Right cardiac atrium (tissue), 5 donors: ENCODE data around the gene CNTNAP2. TPM values are rescaled to one million over a fixed set of nuclear protein-coding genes. Genes with fewer than 3 reads are reported as not detected.
"Not testable (repeated sequence)": the region's sequence is repeated elsewhere in the genome, so short reads cannot be mapped to it uniquely, and the experiment has no call there.

Experiments
- ATAC-seq, 2 donors: fragments of 200-7000 bp; cut with Tn5 transposase; one replicate each; pipeline versions ENCODE4 v1.8.0 to v1.9.1; 2020; ENCODE audit warnings: moderate library complexity in 2 of 2, mild to moderate bottlenecking in 1 of 2
- DNase-seq, 3 donors: peaks; one replicate each; pipeline ENCODE4 v3.0.0-alpha.2; 2020
- H3K27ac ChIP-seq: one replicate; pipeline ENCODE4 v1.5.1; 2013; ENCODE audit warnings: mild to moderate bottlenecking, low read length, control low read depth, moderate library complexity
- H3K27me3 ChIP-seq: one replicate; pipeline ENCODE4 v1.6.1; 2013; ENCODE audit not compliant: control insufficient read depth, insufficient read depth
- H3K4me1 ChIP-seq: one replicate; pipeline ENCODE4 v1.6.1; 2013; ENCODE audit warnings: low read length; ENCODE audit not compliant: control insufficient read depth, insufficient read depth
- H3K4me3 ChIP-seq: one replicate; pipeline ENCODE4 v1.5.1; 2013; ENCODE audit warnings: low read length, control low read depth
- H3K9me3 ChIP-seq: one replicate; pipeline ENCODE4 v1.6.1; 2013; ENCODE audit warnings: low read length; ENCODE audit not compliant: control insufficient read depth
- WGBS: extraction: QIAGEN DNeasy Blood & Tissue Kit; methylation state at CpG from one replicate; pipeline ENCODE4 v1.1.7; 2013; 5-methylcytosine and 5-hydroxymethylcytosine counted together
- intact Hi-C, 4 donors: fragments of 100-400 bp; cut with DNase I; formaldehyde crosslinking; loops; one replicate each; pipeline versions ENCODE4 v1.11.0 to v1.14.0; 2022 to 2023
- polyA plus RNA-seq: library from polyadenylated mRNA; stranded (reverse); fragments of 200-250 nt; gene quantifications from one replicate; pipeline ENCODE4 v1.2.3, GENCODE V29; 2013
- total RNA-seq, 4 donors: library from RNA; stranded (reverse); fragmentation: NEBNext Ultra II Directional; extraction: Animal tissue kit (Norgen Biotek cat#: 25700); gene quantifications; one replicate each; pipeline ENCODE4 v1.2.1, GENCODE V29; 2021
- donor health status: healthy with polysubstance abuse.
- donor health status: DM: no; HTN: yes; CAD: no.
- donor health status: DM: no; HTN: no; CAD: no.
- donor health status: DM: no; HTN: yes; CAD: no; lungs with severe emphysema.
- donor health status: DM: yes; HTN: yes; CAD: no.

The CNTNAP2 gene
- total and polyA plus RNA-seq, 5 donors, result 0.23 to 1.7 (median 0.91) TPM; not detected in 1

DNA sequence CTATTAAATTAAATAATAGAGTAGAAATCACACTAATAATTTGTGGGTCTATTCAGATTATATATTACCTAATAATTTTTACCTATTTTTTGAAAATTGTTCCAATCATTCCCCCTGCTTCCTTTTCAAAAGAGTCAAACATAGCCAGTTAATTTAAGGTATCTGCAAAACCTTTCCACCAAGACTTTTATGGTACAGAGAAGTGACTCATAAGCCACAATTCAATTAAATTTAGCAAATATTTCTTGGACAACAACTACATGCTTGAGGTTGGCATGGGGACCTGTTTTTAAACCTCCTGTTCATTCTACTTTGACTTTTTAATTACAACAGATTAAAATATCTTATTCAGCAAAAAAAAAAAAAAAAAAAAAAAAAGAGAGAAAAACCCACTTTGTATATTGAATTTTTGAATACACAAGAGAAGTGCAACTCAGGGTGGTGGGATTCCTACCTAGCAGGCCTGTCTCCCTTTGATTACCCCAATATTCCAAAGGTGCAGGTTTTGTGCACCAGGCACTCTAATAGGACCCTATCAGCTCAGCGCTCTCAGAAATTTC is 2172.1 kb downstream of the CNTNAP2 start:
- H3K9me3 ChIP-seq, result no peaks in the 10 kb centered on the region
- intact Hi-C loops, result no loop called here

DNA sequence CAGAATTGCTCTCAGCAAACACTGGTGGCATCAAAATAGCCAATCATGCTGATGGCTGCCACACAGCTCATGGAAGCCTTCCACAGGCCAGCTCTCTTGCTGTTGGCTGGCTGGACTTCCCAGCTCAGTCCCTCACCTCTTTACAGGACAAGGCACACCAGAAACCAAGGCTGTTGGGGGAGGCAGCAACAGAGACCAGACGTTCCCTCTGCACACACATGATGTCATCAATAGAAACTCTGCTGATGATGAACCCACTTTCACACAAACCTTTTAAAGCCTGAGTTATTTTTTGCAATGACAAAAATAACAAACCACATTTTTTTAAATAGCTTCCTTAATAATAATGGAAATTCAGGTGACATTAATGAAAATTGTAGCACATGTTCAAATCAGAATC is 2173.0 kb downstream of the CNTNAP2 start:
- intact Hi-C loops, result no loop called here
- DNase-seq (no peak), ATAC-seq (no peak)
- Histone ChIP-seq H3K27ac (no peak overlapping the region), H3K27me3 (no peaks in the 10 kb centered on the region), H3K4me3 (no peak overlapping the region), H3K9me3 (no peaks in the 10 kb centered on the region), H3K4me1 (no peaks in the 10 kb centered on the region)
- WGBS, result 24% methylated on average over 1 of the region's 1 CpG

More for the DNA sequence above, 2172.1 kb downstream of the CNTNAP2 start:
- Histone ChIP-seq H3K27ac (no peak overlapping the region), H3K4me3 (no peak overlapping the region), H3K4me1 (no peaks in the 10 kb centered on the region), H3K27me3 (no peaks in the 10 kb centered on the region)
- ATAC-seq (no peak), DNase-seq (no peak)
- WGBS, result 97% methylated on average over 1 of the region's 1 CpG

DNA sequence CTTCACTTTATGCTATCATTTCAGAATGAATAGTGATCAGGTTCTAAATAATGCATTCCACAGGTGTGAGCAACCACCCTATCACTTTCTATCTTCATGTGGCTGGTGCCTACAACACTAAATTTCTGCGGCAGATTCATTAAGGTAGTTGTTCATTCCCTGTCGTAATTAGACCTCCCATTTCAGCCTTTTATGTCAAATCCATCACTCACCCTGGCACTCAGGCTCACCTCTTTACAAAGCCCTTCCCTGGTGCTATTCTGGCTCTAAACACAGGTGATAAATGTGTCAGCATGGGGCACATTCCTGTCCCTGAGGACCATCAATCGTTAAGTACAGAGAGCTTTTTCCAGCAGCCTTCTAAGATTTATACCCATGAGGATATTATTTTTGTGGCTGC is 2173.9 kb downstream of the CNTNAP2 start:
- ATAC-seq (no peak), DNase-seq (no peak)
- Histone ChIP-seq H3K4me1 (no peaks in the 10 kb centered on the region), H3K27me3 (no peaks in the 10 kb centered on the region), H3K4me3 (no peak overlapping the region), H3K9me3 (no peaks in the 10 kb centered on the region), H3K27ac (no peak overlapping the region)
- WGBS, result 55% methylated on average over 3 of the region's 3 CpGs
- intact Hi-C loops, result no loop called here

DNA sequence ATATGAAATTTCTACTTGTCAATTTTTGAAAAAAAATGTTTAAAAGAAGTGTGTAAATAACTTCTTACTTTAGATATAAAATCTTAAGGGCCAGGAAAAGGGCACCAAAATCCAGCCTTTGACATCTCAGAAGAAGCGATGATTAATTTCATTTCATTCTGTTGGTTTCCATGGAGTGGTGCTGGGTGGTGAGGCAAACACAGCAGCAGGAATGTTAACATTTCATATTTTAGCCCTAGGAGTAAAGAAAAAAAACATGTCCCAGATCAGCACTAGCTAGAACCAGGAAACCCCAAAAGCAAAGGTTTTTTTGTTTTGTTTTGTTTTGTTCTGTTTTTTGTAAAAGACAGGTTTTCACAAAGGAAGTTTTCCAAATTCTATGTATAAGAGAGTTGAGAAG is 2175.2 kb downstream of the CNTNAP2 start:
- no peak overlapping the region for H3K27ac ChIP-seq
- no peak for ATAC-seq

DNA sequence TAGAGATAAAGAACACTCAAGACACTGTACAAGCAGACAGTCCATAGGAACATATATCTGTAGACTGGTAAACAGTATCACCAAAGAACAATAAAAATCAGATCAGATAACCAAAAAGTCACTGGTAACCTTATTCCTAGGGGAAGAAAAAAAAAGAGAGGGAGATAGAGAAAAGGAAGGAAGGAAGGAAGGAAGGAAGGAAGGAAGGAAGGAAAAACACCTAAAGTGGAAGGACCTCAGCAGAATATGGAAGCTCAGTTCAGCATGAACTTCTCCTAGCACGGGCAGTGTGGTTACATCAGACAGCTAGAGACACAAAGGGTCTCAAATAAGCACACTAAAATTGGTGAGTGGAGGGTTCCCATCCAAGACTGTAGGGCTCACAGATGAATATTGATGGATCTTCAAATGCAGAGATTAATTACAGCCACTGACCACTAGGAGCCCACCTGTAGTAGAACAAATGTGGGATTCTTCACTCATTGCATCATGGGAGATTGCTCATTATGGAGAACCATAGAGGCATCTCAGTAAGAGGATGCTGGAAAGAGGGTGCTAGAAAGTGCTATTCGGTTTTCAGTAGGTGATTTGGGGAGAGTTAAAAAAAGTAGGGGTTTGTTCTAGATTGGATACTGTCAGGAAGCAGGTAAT is 2180.5 kb downstream of the CNTNAP2 start:
- no peak overlapping the region for H3K27ac ChIP-seq
- H3K9me3 ChIP-seq, result no peaks in the 10 kb centered on the region
- no peak for ATAC-seq
- H3K4me1 ChIP-seq, result no peaks in the 10 kb centered on the region
- 85% methylated on average over 2 of the region's 2 CpGs for WGBS
- no peak for DNase-seq
- H3K4me3 ChIP-seq, result no peak overlapping the region
- intact Hi-C loops, result no loop called here
- H3K27me3 ChIP-seq, result no peaks in the 10 kb centered on the region

More for the DNA sequence above, 2175.2 kb downstream of the CNTNAP2 start:
- Histone ChIP-seq H3K4me1 (no peaks in the 10 kb centered on the region), H3K9me3 (no peaks in the 10 kb centered on the region), H3K27me3 (no peaks in the 10 kb centered on the region), H3K4me3 (no peak overlapping the region)
- WGBS, result 94% methylated on average over 1 of the region's 1 CpG
- intact Hi-C loops, result no loop called here
- DNase-seq, result no peak

DNA sequence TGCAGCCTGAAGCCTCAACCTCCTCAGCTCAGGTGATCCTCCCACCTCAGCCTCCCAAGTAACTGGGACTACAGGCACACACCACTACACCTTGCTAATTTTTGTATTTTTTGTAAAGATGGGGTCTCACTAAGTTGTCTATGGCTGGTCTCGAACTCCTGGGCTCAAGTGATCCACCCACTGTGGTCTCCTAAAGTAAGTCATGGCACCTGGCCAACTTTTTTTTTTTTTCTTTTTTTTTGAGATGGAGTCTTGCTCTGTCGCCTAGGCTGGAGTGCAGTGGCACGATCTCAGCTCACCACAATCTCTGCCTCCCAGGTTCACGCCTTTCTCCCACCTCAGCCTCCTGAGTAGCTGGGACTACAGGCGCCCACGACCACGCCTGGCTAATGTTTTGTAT is 2182.2 kb downstream of the CNTNAP2 start:
- intact Hi-C loops, H3K27ac ChIP-seq, H3K27me3 ChIP-seq, DNase-seq, ATAC-seq, H3K4me1 ChIP-seq, H3K9me3 ChIP-seq, H3K4me3 ChIP-seq: not testable (repeated sequence)
- 97% methylated on average over 7 of the region's 7 CpGs for WGBS

DNA sequence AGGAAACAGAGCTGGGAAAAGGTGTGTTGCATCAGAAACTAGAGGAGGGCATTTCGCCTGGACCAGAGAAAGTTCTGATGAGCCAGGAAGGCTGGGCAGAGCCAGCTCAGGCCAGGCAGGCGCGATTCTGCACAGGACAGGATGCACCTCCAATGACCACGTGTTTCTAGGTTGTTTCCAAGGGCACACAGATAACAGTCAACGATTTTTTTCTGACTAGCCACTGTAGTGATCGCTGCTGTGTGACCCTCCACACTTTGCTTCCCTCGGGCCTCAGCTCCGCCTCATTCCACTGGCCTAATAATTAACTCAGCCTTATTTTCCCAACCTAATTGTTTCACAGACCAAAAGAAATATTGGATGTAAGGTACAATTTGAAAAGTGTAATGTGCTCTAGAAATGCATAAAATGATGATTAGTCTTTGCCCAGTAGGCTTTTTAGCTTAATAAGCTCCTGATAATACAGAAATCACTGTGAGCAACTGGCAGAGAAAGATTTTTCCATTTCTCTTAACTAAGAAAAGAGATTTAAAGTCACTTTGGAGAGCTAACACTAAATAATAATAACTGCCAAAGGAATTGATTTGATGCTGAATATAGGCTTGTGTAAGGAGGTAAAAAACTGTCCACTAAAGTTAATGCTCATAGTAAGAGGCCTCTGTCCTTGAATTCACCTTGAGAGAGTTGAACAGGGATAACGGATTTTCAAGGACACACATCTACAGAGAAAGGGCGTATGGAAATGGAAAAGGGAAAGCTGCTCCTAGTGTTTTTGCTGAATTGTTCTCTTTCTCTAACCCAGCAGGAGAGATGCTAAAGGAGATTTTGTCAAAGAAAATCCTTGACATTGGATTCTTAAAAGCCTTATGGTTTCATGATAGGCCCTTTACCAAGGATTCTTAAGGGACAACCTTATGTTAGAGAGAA is 2183.0 kb downstream of the CNTNAP2 start:
- no peaks in the 10 kb centered on the region for H3K4me1 ChIP-seq
- intact Hi-C loops, result no loop called here
- no peaks in the 10 kb centered on the region for H3K27me3 ChIP-seq
- H3K9me3 ChIP-seq, result no peaks in the 10 kb centered on the region
- ATAC-seq (no peak), DNase-seq (no peak)
- no peak overlapping the region for H3K27ac ChIP-seq
- no peak overlapping the region for H3K4me3 ChIP-seq
- WGBS, result 61% methylated on average over 10 of the region's 10 CpGs

DNA sequence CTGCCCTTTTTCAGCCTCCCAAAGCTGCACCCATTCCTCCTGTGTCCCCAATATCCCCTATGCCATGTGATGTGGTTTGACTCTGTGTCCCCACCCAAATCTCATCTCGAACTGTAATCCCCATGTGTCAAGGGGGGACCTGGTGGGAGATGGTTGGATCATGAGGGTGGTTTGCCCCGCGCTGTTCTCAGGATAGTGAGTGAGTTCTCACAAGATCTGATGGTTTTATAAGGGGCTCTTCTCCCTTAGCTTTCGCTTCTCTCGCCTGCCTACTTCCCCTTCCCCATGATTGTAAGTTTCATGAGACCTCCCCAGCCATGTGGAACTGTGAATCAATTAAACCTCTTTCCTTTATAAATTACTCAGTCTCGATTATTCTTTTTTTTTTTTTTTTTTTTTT is 2185.8 kb downstream of the CNTNAP2 start:
- DNase-seq, intact Hi-C loops, H3K4me3 ChIP-seq, H3K9me3 ChIP-seq, H3K4me1 ChIP-seq, ATAC-seq, H3K27me3 ChIP-seq, H3K27ac ChIP-seq: not testable (repeated sequence)
- 84% methylated on average over 6 of the region's 6 CpGs for WGBS

DNA sequence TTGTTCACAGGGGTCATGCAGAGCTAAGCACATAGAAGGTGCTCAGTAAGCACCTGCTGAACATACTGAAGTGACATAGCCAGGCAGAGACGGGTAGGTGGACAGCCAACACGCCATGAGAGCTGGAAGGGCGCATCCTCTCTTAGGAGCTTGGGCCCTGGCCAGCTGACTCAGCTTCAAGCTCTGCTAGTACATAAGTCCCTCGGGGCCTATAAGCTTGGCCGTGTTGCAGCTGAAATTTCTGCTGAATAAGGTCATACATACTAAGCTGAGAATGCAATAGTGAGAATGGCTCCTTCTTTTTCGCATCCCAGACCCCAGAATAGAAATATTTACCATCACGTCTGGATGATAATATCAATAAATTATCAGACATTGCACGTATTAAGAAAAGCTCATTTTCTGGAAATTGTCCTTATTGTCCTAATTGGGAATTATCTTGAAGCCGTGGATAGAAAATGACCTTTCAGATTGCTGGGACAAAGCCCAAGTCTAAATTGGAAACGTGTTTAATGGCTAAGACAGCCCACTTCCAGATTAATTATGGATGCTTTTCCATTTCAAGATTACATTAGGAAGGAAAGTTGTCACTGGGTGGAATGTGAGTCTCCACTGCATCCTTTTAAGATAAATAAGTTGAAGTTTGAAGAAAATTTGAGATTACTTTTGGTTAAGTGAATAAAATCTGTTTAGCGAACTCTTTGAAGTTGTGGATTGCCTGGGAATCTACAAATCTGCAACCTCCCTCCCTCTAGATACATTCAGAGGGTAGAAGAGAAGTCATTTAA is 2186.9 kb downstream of the CNTNAP2 start:
- 27% methylated on average over 11 of the region's 11 CpGs for WGBS

DNA sequence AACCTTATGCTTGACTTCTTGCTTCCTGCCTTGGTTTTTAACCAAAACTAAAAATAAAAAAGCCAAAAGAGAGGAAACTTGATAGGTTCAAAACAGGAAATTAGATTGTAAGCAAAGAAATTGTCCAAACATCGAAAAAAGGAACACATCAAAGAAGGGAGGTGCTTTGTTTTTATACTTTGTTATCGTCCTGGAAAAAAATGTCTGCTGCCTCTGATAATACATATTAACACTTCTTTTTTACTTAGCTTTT is 2187.4 kb downstream of the CNTNAP2 start:
- H3K27ac ChIP-seq, result no peak overlapping the region
- WGBS, result 20% methylated on average over 2 of the region's 2 CpGs
- H3K27me3 ChIP-seq, result no peaks in the 10 kb centered on the region
- H3K4me3 ChIP-seq, result no peak overlapping the region
- H3K4me1 ChIP-seq, result peaks cover 2% of the 10 kb centered on the region
- ATAC-seq (peak in 1 of 2 donors; percentile 26), DNase-seq (no peak)
- H3K9me3 ChIP-seq, result no peaks in the 10 kb centered on the region
- intact Hi-C loops, result no loop called here

More for the DNA sequence above, 2186.9 kb downstream of the CNTNAP2 start:
- intact Hi-C loops, result no loop called here
- peak; percentile 90 to 96 (median 91) for DNase-seq
- Histone ChIP-seq H3K4me3 (no peak overlapping the region), H3K4me1 (peaks cover 2% of the 10 kb centered on the region), H3K27me3 (no peaks in the 10 kb centered on the region), H3K9me3 (no peaks in the 10 kb centered on the region), H3K27ac (no peak overlapping the region)
- peak; percentile 96 for ATAC-seq

DNA sequence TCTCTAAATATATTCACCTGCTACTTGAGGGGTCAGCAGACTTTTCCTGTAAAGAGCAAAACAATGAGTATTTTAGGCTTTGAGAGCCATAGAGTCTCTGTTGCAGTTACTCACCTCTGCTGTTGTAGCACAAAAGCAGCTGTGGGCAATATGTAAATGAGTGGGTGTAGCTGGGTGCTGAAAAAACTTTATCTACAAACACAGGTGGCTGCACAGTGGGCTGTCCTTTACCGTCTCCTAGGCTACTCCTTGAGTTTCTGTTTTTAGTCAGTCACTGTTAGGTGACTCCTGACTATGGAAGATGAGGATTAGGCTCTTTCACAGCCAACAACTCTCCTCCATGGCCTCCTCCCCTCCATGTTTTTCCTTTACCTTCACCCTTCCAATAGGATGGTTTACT is 2187.9 kb downstream of the CNTNAP2 start:
- Histone ChIP-seq H3K27ac (no peak overlapping the region), H3K4me1 (peaks cover 2% of the 10 kb centered on the region), H3K4me3 (no peak overlapping the region), H3K9me3 (no peaks in the 10 kb centered on the region), H3K27me3 (no peaks in the 10 kb centered on the region)
- intact Hi-C loops, result no loop called here
- DNase-seq (no peak), ATAC-seq (peak in 1 of 2 donors; percentile 43)
- 35% methylated on average over 1 of the region's 1 CpG for WGBS
